DLD1 (cell line): Measurements from ENCODE around the gene ACSF3.

Experiments used
- in situ Hi-C: cut with HindIII; loops from 2 replicates; pipeline ENCODE4 v1.10.0; 2017; ENCODE audit warnings: low sequenced_read_pairs

ACSF3 gene

GRCh38 chr16:89140981-89141883, 47.6 kb downstream of the ACSF3 start:
- in situ Hi-C loops, result no loop called here

DNA sequence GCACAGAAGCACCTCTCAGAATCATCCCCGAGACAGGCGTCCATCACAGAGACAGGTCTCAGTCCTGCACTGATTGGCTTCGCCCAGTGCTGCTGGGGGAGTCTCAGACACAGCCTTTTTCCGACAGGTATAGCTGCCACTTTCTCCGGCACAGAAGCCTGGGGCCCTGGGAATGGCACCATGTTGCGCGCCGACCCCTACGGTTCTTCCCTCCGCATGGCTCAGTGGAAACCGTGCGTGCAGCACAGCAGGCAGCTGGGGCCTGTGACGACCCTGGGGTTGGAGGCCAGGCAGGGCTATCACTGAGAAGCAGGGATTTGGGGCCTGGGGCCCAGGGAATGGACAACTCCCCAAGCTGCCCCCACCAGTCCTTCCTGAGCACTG, 48.2 kb downstream of the ACSF3 start:
- in situ Hi-C loops, result no loop called here

DNA sequence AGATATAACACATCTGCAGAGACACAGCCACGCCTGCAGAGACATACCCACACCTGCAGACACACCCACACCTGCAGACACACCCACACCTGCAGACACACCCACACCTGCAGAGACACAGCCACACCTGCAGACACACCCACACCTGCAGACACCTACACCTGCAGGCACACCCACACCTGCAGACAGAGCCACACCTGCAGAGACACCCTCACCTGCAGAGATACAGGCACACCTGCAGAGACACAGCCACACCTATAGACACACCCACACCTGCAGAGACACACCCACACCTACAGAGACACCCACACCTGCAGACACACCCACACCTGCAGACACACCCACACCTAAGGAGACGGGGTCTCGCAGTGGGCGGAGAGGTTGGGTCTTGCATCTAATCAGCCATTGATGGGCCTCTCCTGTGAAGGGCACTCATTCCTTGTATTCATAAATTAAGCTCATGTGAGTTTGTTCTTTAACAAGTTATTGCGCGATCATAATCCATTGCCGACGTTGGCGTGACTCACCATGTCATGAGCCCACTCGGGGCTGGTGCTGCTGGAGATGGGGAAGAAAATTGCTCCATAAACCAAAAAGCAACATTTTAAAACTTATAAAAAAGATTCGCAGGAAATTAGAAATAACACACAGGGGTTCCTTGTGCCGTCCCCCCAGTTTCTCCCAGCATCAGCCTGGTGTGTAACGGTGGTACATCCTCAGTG, 49.0 kb downstream of the ACSF3 start:
- in situ Hi-C loops, result no loop called here

DNA sequence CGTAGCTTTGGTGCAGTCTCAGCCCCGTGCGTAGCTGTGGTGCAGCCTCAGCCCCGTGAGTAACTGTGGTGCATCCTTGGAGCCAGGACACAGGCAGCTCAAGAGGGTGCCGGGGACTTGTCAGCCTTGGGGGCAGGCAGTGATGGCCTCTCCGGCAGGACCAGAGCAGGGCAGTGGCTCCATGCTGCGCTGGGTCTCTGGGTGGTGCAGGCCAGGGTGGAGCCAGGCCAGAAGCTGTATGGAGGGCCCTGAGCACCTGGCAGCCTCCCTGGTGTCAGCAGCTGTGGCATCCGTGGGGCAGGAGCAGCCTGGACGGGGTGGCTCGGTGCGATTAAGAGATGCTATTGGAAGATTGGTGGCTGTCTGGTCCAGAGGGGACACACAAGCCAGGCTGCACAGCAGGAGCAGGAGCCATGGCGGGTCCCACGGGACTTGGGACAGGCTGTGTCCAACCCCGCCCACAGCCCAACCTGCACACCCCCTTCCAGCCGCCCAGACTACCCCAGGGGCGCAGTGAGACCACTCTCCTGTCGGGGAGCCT, 49.6 kb downstream of the ACSF3 start:
- in situ Hi-C loops, result no loop called here

GRCh38 chr16:89143911-89144675, 50.4 kb downstream of the ACSF3 start:
- in situ Hi-C loops, result no loop called here

GRCh38 chr16:89144681-89145080, 51.0 kb downstream of the ACSF3 start:
- in situ Hi-C loops, result no loop called here

- in situ Hi-C loops, result no loop called here
Measured at GRCh38 chr16:89145406-89146161, 51.9 kb downstream of the ACSF3 start.

GRCh38 chr16:89146211-89147005, 52.8 kb downstream of the ACSF3 start:
- in situ Hi-C loops, result no loop called here

GRCh38 chr16:89147085-89147817, 53.6 kb downstream of the ACSF3 start:
- in situ Hi-C loops, result no loop called here

DNA sequence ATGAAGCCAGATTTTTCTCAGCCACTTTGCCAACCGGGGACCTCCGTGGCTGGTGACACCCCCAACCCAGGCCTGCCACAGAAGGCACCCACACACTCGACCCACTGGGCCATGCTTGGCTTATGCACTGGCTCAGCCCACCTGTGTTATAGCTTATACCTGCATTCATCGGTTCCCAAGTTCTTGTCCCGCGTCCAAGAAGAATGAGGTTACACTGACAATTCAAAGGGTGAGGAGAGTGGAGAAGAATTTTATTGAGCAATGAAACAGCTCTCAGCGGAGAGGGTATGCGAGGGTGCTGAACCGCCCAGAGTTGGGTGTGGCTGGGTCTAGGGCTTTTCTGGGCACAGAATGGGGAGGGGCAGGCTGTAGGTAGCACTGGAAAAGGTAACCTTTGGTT, 55.7 kb downstream of the ACSF3 start:
- in situ Hi-C loops, result no loop called here

GRCh38 chr16:89150090-89150835, 56.6 kb downstream of the ACSF3 start:
- in situ Hi-C loops, result no loop called here

- in situ Hi-C loops, result no loop called here
Measured at GRCh38 chr16:89150981-89151380, 57.3 kb downstream of the ACSF3 start.

- in situ Hi-C loops, result no loop called here
Measured at GRCh38 chr16:89152831-89153700, 59.4 kb downstream of the ACSF3 start.

GRCh38 chr16:89153848-89154271, 60.2 kb downstream of the ACSF3 start:
- in situ Hi-C loops, result no loop called here

DNA sequence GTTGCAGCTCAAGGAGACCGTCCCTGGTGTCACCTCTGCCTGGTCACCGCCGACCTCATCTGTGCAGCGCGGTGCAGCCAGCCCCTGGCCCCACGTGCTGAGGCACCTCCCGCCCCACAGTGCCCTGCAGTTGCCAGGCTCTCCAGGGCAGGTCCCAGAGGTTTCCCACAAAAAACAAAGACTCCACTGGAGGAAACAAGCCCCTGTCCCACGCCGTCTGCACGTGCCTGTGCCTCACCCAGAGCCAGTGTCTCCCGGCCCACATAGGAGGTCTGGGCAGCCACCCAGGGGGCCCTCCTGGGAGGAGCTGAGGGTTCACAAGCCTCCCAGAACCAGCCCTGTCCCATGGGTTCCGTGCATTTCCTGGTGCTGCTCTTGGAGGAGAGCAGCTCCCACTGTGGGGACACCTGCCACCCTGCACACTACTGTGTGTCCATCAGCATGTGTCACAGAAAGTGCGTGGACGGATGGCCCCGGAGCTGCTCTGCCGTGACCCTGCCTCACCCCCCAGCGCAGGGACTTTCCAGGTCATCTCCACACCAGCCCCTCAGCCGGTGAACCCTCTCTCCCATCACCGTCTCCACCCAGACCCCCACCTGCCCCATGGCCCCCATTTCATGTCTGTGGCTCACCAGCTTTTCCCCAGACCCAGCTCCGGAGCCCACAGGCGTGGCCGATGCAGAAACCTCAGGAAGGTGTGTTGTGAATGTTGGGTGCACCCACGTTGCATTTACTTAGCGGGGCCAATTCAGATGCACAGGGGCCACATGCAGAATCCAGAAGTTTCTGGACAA, 60.9 kb downstream of the ACSF3 start:
- in situ Hi-C loops, result no loop called here

DNA sequence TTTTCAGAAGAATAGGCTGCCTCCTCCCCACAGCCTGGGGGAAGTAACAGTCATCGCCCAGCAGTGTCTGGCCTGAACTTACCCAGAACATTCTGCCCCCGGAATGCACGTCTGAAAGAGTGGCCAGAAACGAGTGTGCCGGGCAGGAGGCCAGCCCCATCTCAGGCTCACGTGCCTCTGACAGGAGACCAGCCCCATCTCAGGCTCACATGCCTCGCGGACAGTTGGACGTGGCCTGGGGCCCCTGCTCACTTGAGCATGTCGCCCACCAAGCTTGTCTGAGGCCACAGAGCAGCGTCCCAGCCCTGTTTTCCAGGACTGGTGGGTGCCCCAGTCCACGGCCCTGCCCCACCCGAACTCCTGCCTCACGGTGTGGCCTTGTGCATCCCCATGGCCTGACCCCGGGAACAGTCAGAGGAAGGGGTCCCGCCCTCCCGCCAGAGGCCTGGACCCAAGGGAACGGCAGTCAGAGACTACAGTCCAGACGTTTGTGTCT, 61.6 kb downstream of the ACSF3 start:
- in situ Hi-C loops, result no loop called here
